ENCODE data around the gene TOB1. TPM values are rescaled to one million over a fixed set of nuclear protein-coding genes. Genes with fewer than 3 reads are reported as not detected.

Gene TOB1
- total RNA-seq, 2 experiments from 2014 or later, result 419 to 449 TPM

- H3K36me3 Mint-ChIP-seq (ENCODE audit: low read depth), result no peaks in the 10 kb centered on the region
Observed at GRCh38 chr17:50890675-50891516, 24.7 kb upstream of the TOB1 start.

GRCh38 chr17:50889528-50890118 lies 23.5 kb upstream of the TOB1 start:
- Histone ChIP-seq H3K4me3 (ENCODE audit: low read length) (no peak overlapping the region), H3K9me3 (ENCODE audit: control insufficient read depth in 1 of 2, insufficient read depth in 1 of 2, low read length in 2 of 2) (no peaks in the 10 kb centered on the region), H3K4me1 (ENCODE audit: insufficient read depth, low read length) (peaks cover 17% of the 10 kb centered on the region), H3K27ac (ENCODE audit: low read depth in 1 of 2, low read length in 2 of 2) (no peak overlapping the region), H3K27me3 (ENCODE audit: control insufficient read depth in 1 of 2, insufficient read depth in 2 of 2, low read length in 2 of 2) (no peaks in the 10 kb centered on the region), H3K36me3 (ENCODE audit: insufficient read depth, low read length) (no peaks in the 10 kb centered on the region)
- Mint-ChIP-seq H3K36me3 (ENCODE audit: low read depth) (no peaks in the 10 kb centered on the region), H3K4me1 (ENCODE audit: low read depth) (peaks cover 19% of the 10 kb centered on the region), H3K4me3 (no peak overlapping the region), H3K27me3 (no peaks in the 10 kb centered on the region), H3K27ac (no peak overlapping the region), H3K9me3 (no peaks in the 10 kb centered on the region)
- ChIA-PET CTCF (interaction anchor here (1.5 to 1.7 kb wide), 3 partner anchors 11 to 37 kb away, joined by 3 to 5 read pairs (median 4); no protein-coding TSS in a partner anchor), POLR2A (interaction anchor here (11.1 kb wide), 1 partner anchor 24 kb away, joined by 125 read pairs; the partner anchor contains the start of gene TOB1)
- intact Hi-C loops (cut with DNase I, micrococcal nuclease), result no loop called here
- TF ChIP-seq CTCF (IDR thresholded peaks at IDR 0.05), result no peak
- ATAC-seq (ENCODE audit: poor library complexity) (no peak), DNase-seq (no peak)

More at GRCh38 chr17:50890675-50891516, 24.7 kb upstream of the TOB1 start:
- H3K27me3 Mint-ChIP-seq, result no peaks in the 10 kb centered on the region
- H3K4me3 Mint-ChIP-seq, result no peak overlapping the region
- H3K4me3 ChIP-seq (ENCODE audit: low read length), result no peak overlapping the region
- H3K9me3 Mint-ChIP-seq, result no peaks in the 10 kb centered on the region
- DNase-seq (no peak), ATAC-seq (ENCODE audit: poor library complexity) (no peak)
- ChIA-PET CTCF (interaction anchor here (1.5 kb wide), 1 partner anchor 38 kb away, joined by 5 read pairs; no protein-coding TSS in a partner anchor), POLR2A (interaction anchor here (0.8 to 11.1 kb wide), 2 partner anchors 25 kb away, joined by 4 to 125 read pairs; partner anchors contain the start of gene TOB1)
- intact Hi-C loops (cut with DNase I, micrococcal nuclease), result no loop called here
- H3K27ac ChIP-seq (ENCODE audit: low read depth in 1 of 2, low read length in 2 of 2), result no peak overlapping the region
- no peak for TF ChIP-seq CTCF (IDR thresholded peaks at IDR 0.05)
- H3K27me3 ChIP-seq (ENCODE audit: control insufficient read depth in 1 of 2, insufficient read depth in 2 of 2, low read length in 2 of 2), result no peaks in the 10 kb centered on the region
- H3K36me3 ChIP-seq (ENCODE audit: insufficient read depth, low read length), result no peaks in the 10 kb centered on the region
- H3K4me1 Mint-ChIP-seq (ENCODE audit: low read depth), result peaks cover 19% of the 10 kb centered on the region
- H3K9me3 ChIP-seq (ENCODE audit: control insufficient read depth in 1 of 2, insufficient read depth in 1 of 2, low read length in 2 of 2), result no peaks in the 10 kb centered on the region
- peaks cover 17% of the 10 kb centered on the region for H3K4me1 ChIP-seq (ENCODE audit: insufficient read depth, low read length)
- no peak overlapping the region for H3K27ac Mint-ChIP-seq

GRCh38 chr17:50887705-50888245 lies 21.6 kb upstream of the TOB1 start:
- DNase-seq (no peak), ATAC-seq (ENCODE audit: poor library complexity) (no peak)
- no peak overlapping the region for H3K27ac Mint-ChIP-seq
- H3K9me3 Mint-ChIP-seq, result no peaks in the 10 kb centered on the region
- peaks cover 33% of the 10 kb centered on the region for H3K4me1 Mint-ChIP-seq (ENCODE audit: low read depth)
- Histone ChIP-seq H3K27ac (ENCODE audit: low read depth in 1 of 2, low read length in 2 of 2) (no peak overlapping the region), H3K4me1 (ENCODE audit: insufficient read depth, low read length) (peaks cover 29% of the 10 kb centered on the region), H3K36me3 (ENCODE audit: insufficient read depth, low read length) (no peaks in the 10 kb centered on the region), H3K4me3 (ENCODE audit: low read length) (no peak overlapping the region), H3K27me3 (ENCODE audit: control insufficient read depth in 1 of 2, insufficient read depth in 2 of 2, low read length in 2 of 2) (no peaks in the 10 kb centered on the region), H3K9me3 (ENCODE audit: control insufficient read depth in 1 of 2, insufficient read depth in 1 of 2, low read length in 2 of 2) (no peaks in the 10 kb centered on the region)
- intact Hi-C loops (cut with DNase I, micrococcal nuclease), result no loop called here
- no peak for TF ChIP-seq CTCF (IDR thresholded peaks at IDR 0.05)
- no peaks in the 10 kb centered on the region for H3K27me3 Mint-ChIP-seq
- POLR2A ChIA-PET, result interaction anchor here (1.0 to 11.1 kb wide), 5 partner anchors 15 to 57 kb away, joined by 3 to 125 read pairs (median 7); partner anchors contain the start of gene TOB1
- H3K36me3 Mint-ChIP-seq (ENCODE audit: low read depth), result no peaks in the 10 kb centered on the region
- no peak overlapping the region for H3K4me3 Mint-ChIP-seq
- CTCF ChIA-PET, result interaction anchor here (1.5 to 1.7 kb wide), 2 partner anchors 11 to 35 kb away, joined by 3 to 4 read pairs; no protein-coding TSS in a partner anchor
